GM18511 (cell line): ENCODE results near the gene ADAP2.
"Not testable (repeated sequence)": the region's sequence is repeated elsewhere in the genome, so short reads cannot be mapped to it uniquely, and the experiment has no call there.

ENCODE experiments used
- ATAC-seq: cut with Tn5 transposase; IDR thresholded peaks from one replicate; pipeline ENCODE4 v1.9.1; 2021; ENCODE audit warnings: mild to moderate bottlenecking, moderate library complexity; ENCODE audit not compliant: unreplicated experiment

The ADAP2 gene

GRCh38 chr17:30921544-30922196, at the start of gene ADAP2:
Gene ADAP2 (plus strand): TSS chr17:30921945. CDS start chr17:30922015, 70 bp downstream.
- no peak for ATAC-seq

- no peak for ATAC-seq
Observed at GRCh38 chr17:30886187-30886586, 35.6 kb upstream of the ADAP2 start.

GRCh38 chr17:30894236-30894635, 27.5 kb upstream of the ADAP2 start:
- ATAC-seq = no peak

- no peak for ATAC-seq
Observed at GRCh38 chr17:30897311-30897710, 24.4 kb upstream of the ADAP2 start.

GRCh38 chr17:30905742-30906100, 16.0 kb upstream of the ADAP2 start:
- ATAC-seq = peak; percentile 23

GRCh38 chr17:30906101-30906911, 15.4 kb upstream of the ADAP2 start, which contains the start of gene TEFM:
Gene TEFM (minus strand): TSS chr17:30906238. CDS start chr17:30906198, 40 bp downstream.
- ATAC-seq = peak; percentile 89

- ATAC-seq = no peak
Observed at GRCh38 chr17:30908717-30909420, 12.9 kb upstream of the ADAP2 start.

- ATAC-seq = not testable (repeated sequence)
Observed at GRCh38 chr17:30910151-30910550, 11.6 kb upstream of the ADAP2 start.

GRCh38 chr17:30913955-30914354, 7.8 kb upstream of the ADAP2 start:
- no peak for ATAC-seq

GRCh38 chr17:30915833-30916611, 5.7 kb upstream of the ADAP2 start:
- ATAC-seq = no peak

GRCh38 chr17:30917050-30917449, 4.7 kb upstream of the ADAP2 start:
- ATAC-seq = no peak

GRCh38 chr17:30920282-30920681, 1.5 kb upstream of the ADAP2 start:
- ATAC-seq = no peak

- no peak for ATAC-seq
Observed at GRCh38 chr17:30920683-30921543, 832 bp upstream of the ADAP2 start.

GRCh38 chr17:30922235-30923030, 688 bp downstream of the ADAP2 start:
- no peak for ATAC-seq

GRCh38 chr17:30924341-30924740, 2.6 kb downstream of the ADAP2 start:
- ATAC-seq = no peak

- ATAC-seq = no peak
Observed at GRCh38 chr17:30926516-30926915, 4.8 kb downstream of the ADAP2 start.

- ATAC-seq = no peak
Observed at GRCh38 chr17:30927756-30928155, 6.0 kb downstream of the ADAP2 start.

- no peak for ATAC-seq
Observed at GRCh38 chr17:30928584-30928983, 6.8 kb downstream of the ADAP2 start.

GRCh38 chr17:30929081-30929633, 7.4 kb downstream of the ADAP2 start:
- no peak for ATAC-seq
